ENCODE measurements around the gene TUBGCP6. TPM values are rescaled to one million over a fixed set of nuclear protein-coding genes. Genes with fewer than 3 reads are reported as not detected.
"Not testable (repeated sequence)": the region's sequence is repeated elsewhere in the genome, so short reads cannot be mapped to it uniquely, and the experiment has no call there.

TUBGCP6 gene
- total RNA-seq, 2 donors from 2014 or later, result 64.9 to 69.7 TPM

- Mint-ChIP-seq H3K4me1 (ENCODE audit: low read depth) (peaks cover 23% of the 10 kb centered on the region), H3K27ac (no peak overlapping the region), H3K36me3 (ENCODE audit: insufficient read depth in 2 of 2) (peaks cover 4 to 7% of the 10 kb centered on the region in 2 donors), H3K27me3 (ENCODE audit: low read depth) (no peaks in the 10 kb centered on the region), H3K4me3 (no peak overlapping the region), H3K9me3 (no peaks in the 10 kb centered on the region)
- DNase-seq (no peak), ATAC-seq (replicated peaks in 1 of 2) (no peak)
Measured at GRCh38 chr22:50207383-50208140, 37.3 kb downstream of the TUBGCP6 start.

DNA sequence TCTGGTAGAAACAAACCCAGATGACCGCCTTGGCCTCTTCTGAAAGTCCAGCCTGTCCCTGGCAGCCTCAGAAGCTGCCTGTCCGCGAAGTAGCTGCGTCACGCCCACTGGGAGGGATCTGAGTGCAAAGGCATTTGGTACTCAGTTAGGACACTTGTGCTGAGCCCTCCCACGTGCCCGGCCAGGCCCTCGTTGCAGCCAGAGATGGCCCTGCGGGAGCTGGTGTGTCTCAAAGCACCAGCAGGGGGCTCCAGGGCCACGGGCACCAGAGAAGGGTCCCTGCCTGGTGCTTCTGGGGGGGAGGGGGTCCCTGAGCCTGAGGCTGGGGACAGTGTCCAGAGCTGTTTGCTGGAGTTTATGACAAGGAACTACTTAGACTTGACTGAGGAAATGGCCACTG, 38.2 kb downstream of the TUBGCP6 start:
- H3K36me3 Mint-ChIP-seq (ENCODE audit: insufficient read depth in 2 of 2), result peaks cover 4 to 7% of the 10 kb centered on the region in 2 donors
- H3K27ac Mint-ChIP-seq, result no peak overlapping the region
- no peaks in the 10 kb centered on the region for H3K9me3 Mint-ChIP-seq
- H3K27me3 Mint-ChIP-seq (ENCODE audit: low read depth), result no peaks in the 10 kb centered on the region
- peaks cover 32% of the 10 kb centered on the region for H3K4me1 Mint-ChIP-seq (ENCODE audit: low read depth)
- H3K4me3 Mint-ChIP-seq, result no peak overlapping the region
- DNase-seq (no peak), ATAC-seq (replicated peaks in 1 of 2) (no peak)

DNA sequence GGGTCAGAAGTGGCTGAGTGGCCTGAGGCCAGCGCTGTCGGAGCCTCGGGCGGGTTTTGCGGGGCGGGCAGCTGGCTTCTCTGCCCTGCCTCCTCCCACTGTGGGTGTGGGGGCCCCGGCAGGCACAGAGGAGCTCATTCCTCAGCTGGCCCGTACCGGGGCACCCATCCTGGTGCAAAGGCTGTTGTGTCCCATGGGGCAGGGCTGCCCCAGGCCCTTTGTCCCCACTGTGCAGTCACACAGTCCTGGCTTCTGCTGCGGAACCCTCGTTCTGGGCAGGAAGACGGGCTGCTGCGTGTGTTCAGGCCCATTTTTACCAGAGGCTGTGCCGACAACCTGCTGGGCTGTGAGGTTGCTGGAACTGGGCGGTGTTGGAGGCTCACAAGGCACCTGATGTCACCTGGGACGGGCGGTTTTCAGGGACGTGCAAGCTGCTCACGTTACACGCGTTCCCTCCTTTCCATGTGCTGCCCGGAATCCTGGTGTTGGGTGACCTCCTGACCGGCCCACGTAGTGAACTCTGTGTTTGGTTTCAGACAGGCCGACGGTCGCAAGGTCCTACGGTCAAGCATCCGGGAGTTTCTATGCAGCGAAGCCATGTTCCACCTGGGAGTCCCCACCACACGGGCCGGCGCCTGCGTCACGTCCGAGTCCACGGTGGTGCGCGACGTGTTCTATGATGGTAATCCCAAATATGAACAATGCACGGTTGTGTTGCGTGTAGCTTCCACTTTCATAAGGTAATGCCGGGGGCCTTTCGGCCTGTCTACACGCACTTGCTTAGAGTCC, 38.8 kb downstream of the TUBGCP6 start:
- Mint-ChIP-seq H3K27ac (no peak overlapping the region), H3K4me1 (ENCODE audit: low read depth) (peaks cover 32% of the 10 kb centered on the region), H3K4me3 (no peak overlapping the region), H3K36me3 (ENCODE audit: insufficient read depth in 2 of 2) (peaks cover 4 to 7% of the 10 kb centered on the region in 2 donors), H3K27me3 (ENCODE audit: low read depth) (no peaks in the 10 kb centered on the region), H3K9me3 (no peaks in the 10 kb centered on the region)
- ATAC-seq (replicated peaks in 1 of 2) (no peak), DNase-seq (no peak)

DNA sequence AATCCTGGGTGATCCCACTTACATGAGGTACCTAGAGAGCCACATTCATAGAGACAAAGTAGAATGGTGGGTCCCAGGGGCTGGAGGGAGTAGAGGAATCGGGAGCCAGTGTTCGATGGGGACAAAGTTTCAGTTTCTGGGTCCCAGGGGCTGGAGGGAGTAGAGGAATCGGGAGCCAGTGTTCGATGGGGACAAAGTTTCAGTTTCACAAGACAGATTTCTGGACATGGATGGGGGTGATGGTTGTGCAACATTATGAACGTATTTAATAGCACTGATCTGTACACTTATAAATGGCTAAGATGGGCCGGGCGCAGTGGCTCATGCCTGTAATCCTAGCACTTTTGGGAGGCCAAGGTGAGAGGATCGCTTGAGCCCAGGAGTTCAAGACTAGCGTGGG, 39.8 kb downstream of the TUBGCP6 start:
- DNase-seq; H3K9me3 Mint-ChIP-seq; H3K36me3 Mint-ChIP-seq (ENCODE audit: insufficient read depth in 2 of 2); ATAC-seq (replicated peaks in 1 of 2); H3K27me3 Mint-ChIP-seq (ENCODE audit: low read depth): not testable (repeated sequence)
- peaks cover 32% of the 10 kb centered on the region for H3K4me1 Mint-ChIP-seq (ENCODE audit: low read depth)
- H3K4me3 Mint-ChIP-seq, result peak overlapping the region in 1 of 2 donors; percentile 20
- peak overlapping the region; percentile 5 for H3K27ac Mint-ChIP-seq

- no peak overlapping the region for H3K4me3 Mint-ChIP-seq
- H3K27ac Mint-ChIP-seq, result no peak overlapping the region
- H3K4me1 Mint-ChIP-seq (ENCODE audit: low read depth), result peaks cover 32% of the 10 kb centered on the region
- no peaks in the 10 kb centered on the region for H3K27me3 Mint-ChIP-seq (ENCODE audit: low read depth)
- ATAC-seq (replicated peaks in 1 of 2), result no peak
- no peaks in the 10 kb centered on the region for H3K9me3 Mint-ChIP-seq
- no peak for DNase-seq
- H3K36me3 Mint-ChIP-seq (ENCODE audit: insufficient read depth in 2 of 2), result peaks cover 1 to 4% of the 10 kb centered on the region in 2 donors
Measured at GRCh38 chr22:50204571-50204970, 40.3 kb downstream of the TUBGCP6 start.

GRCh38 chr22:50203288-50203687, 41.5 kb downstream of the TUBGCP6 start:
- H3K4me1 Mint-ChIP-seq (ENCODE audit: low read depth), result peaks cover 34% of the 10 kb centered on the region
- H3K4me3 Mint-ChIP-seq, result no peak overlapping the region
- no peaks in the 10 kb centered on the region for H3K9me3 Mint-ChIP-seq
- no peaks in the 10 kb centered on the region for H3K27me3 Mint-ChIP-seq (ENCODE audit: low read depth)
- DNase-seq, result no peak
- ATAC-seq (replicated peaks in 1 of 2), result no peak
- no peak overlapping the region for H3K27ac Mint-ChIP-seq
- peaks cover 1 to 4% of the 10 kb centered on the region in 2 donors for H3K36me3 Mint-ChIP-seq (ENCODE audit: insufficient read depth in 2 of 2)

- ATAC-seq (replicated peaks in 1 of 2) (no peak), DNase-seq (no peak)
- H3K27ac Mint-ChIP-seq, result peak overlapping the region; percentile 83
Measured at GRCh38 chr22:50202130-50202666, 42.6 kb downstream of the TUBGCP6 start.

GRCh38 chr22:50201191-50202129, 43.4 kb downstream of the TUBGCP6 start:
- Mint-ChIP-seq H3K36me3 (ENCODE audit: insufficient read depth in 2 of 2) (peaks cover 4 to 5% of the 10 kb centered on the region in 2 donors), H3K27me3 (ENCODE audit: low read depth) (no peaks in the 10 kb centered on the region), H3K9me3 (no peaks in the 10 kb centered on the region), H3K27ac (peak overlapping the region; percentile 83), H3K4me1 (ENCODE audit: low read depth) (peaks cover 34% of the 10 kb centered on the region), H3K4me3 (peak overlapping the region; percentile 83 to 91)
- DNase-seq (no peak), ATAC-seq (replicated peaks in 1 of 2) (peak; percentile 41 to 42)

More at GRCh38 chr22:50202130-50202666, 42.6 kb downstream of the TUBGCP6 start:
- Mint-ChIP-seq H3K9me3 (no peaks in the 10 kb centered on the region), H3K27me3 (ENCODE audit: low read depth) (no peaks in the 10 kb centered on the region), H3K4me1 (ENCODE audit: low read depth) (peaks cover 34% of the 10 kb centered on the region), H3K4me3 (peak overlapping the region; percentile 83 to 91), H3K36me3 (ENCODE audit: insufficient read depth in 2 of 2) (peaks cover 4 to 5% of the 10 kb centered on the region in 2 donors)

GRCh38 chr22:50200461-50201190, 44.2 kb downstream of the TUBGCP6 start, which contains the start of gene SELENOO:
Gene SELENOO, plus strand, starts transcription at chr22:50201011. Its CDS starts 26 bp downstream, at chr22:50201037.
- Mint-ChIP-seq H3K27me3 (ENCODE audit: low read depth) (no peaks in the 10 kb centered on the region), H3K4me3 (peak within 1 kb of the TSS; percentile 83 to 91), H3K9me3 (no peaks in the 10 kb centered on the region), H3K27ac (no peak within 1 kb of the TSS), H3K36me3 (ENCODE audit: insufficient read depth in 2 of 2) (peaks cover 4 to 5% of the 10 kb centered on the region in 2 donors), H3K4me1 (ENCODE audit: low read depth) (peaks cover 34% of the 10 kb centered on the region)
- DNase-seq (peak; percentile 94), ATAC-seq (replicated peaks in 1 of 2) (peak; percentile 89 to 91)

DNA sequence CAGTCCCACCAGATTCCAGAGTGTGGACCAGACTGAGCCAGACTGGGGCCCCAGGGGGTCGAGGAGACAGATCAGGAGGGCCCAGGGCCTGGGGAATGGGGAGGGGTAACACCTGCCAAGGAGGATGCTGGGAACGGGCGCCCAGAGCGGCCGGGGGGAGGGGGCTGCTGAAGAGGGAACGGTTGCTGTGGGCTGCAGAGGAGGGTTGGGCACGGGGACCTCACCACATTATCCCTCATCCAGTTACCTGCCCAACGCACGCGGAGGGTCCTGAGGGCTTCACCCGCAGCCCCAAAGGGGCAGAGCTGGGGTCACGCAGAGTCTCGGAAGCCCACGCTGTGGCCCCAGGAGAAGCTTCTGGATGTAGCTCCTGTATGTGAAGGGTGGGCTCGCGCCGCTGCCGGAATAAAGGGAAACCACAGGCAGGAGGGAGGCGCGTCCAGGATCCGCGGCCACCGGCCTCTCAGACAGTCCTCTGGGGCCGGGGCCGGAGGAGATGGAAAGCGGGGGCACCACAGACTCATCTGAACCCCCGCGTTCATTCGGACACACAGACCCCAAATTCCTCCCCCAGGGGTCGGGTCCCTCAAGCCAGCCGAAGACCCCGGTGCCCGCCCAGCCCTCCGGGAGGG, 44.9 kb downstream of the TUBGCP6 start:
- Mint-ChIP-seq H3K9me3 (no peaks in the 10 kb centered on the region), H3K4me3 (peak overlapping the region; percentile 76 to 80), H3K4me1 (ENCODE audit: low read depth) (peaks cover 37% of the 10 kb centered on the region), H3K36me3 (ENCODE audit: insufficient read depth in 2 of 2) (peaks cover 5% of the 10 kb centered on the region in 2 donors), H3K27ac (no peak overlapping the region), H3K27me3 (ENCODE audit: low read depth) (no peaks in the 10 kb centered on the region)
- ATAC-seq (replicated peaks in 1 of 2) (peak in 1 of 2 donors; percentile 1), DNase-seq (no peak)

- Mint-ChIP-seq H3K4me1 (ENCODE audit: low read depth) (peaks cover 37% of the 10 kb centered on the region), H3K27ac (no peak overlapping the region), H3K4me3 (peak overlapping the region; percentile 76 to 80), H3K36me3 (ENCODE audit: insufficient read depth in 2 of 2) (peaks cover 5% of the 10 kb centered on the region in 2 donors), H3K27me3 (ENCODE audit: low read depth) (no peaks in the 10 kb centered on the region), H3K9me3 (no peaks in the 10 kb centered on the region)
- DNase-seq (no peak), ATAC-seq (replicated peaks in 1 of 2) (no peak)
Measured at GRCh38 chr22:50199251-50199721, 45.5 kb downstream of the TUBGCP6 start.
